DMS53 treated with DMSO at 0.1 percent for 48 hours (cell line): ENCODE measurements around the gene PROCA1.
"Not testable (repeated sequence)": the region's sequence is repeated elsewhere in the genome, so short reads cannot be mapped to it uniquely, and the experiment has no call there.

Experiments
- DNase-seq: peaks from one replicate; lab custom pipeline; 2025; ENCODE audit not compliant: unreplicated experiment; lab: John Stamatoyannopoulos, UW

Gene PROCA1

DNA sequence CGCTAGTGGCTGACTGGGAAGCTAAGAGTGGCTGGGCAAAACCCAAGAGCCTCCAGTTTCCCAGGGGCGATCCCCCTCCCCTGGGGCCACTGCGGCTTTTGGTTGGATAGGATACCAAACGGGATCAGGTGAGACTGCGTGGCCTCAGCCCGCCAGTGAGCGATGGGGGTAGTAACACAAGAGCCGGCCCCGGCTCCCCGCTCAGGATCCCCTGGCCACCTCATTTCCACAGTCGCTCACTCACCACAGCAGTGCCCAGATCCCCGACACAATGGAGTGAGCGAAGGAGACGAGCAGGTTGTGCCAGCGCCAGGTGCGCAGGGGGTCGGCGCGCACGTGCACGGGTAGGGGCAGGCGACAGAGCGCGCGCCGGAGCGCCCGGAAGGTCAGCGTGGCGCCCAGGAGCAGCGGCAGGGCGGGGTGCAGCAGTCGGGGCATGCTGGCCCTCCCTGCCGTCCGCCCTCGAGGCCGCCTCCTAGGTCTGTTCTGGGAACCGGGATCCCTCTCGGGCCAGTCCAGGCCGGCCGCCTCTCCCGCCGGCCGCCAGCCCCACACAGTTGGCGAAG is 14.1 kb upstream of the PROCA1 start:
- DNase-seq, result no peak

DNA sequence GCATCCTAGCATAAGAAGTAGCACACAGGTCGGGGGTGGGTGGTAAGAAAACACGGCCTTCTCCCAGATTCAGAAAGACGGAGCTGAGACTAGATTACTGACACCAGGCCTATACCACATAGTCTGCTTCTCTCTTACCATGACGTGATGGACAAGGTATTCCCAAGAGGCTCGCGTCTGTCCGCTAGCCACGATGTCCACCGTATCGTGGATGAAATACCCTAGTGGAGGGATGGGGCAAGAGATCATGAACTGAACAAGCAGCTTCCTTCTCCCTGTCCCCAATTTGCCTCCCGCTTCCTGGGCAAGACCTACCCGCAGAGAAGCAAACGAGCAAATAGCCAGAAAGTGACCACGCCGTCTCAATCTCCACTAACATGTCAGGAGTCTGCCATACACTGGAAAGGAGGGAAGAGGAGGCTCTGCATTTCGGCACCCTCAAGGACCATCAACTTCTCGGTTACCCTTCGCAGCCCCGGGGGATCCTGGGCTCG is 13.5 kb upstream of the PROCA1 start:
- DNase-seq, result peak; percentile 43

DNA sequence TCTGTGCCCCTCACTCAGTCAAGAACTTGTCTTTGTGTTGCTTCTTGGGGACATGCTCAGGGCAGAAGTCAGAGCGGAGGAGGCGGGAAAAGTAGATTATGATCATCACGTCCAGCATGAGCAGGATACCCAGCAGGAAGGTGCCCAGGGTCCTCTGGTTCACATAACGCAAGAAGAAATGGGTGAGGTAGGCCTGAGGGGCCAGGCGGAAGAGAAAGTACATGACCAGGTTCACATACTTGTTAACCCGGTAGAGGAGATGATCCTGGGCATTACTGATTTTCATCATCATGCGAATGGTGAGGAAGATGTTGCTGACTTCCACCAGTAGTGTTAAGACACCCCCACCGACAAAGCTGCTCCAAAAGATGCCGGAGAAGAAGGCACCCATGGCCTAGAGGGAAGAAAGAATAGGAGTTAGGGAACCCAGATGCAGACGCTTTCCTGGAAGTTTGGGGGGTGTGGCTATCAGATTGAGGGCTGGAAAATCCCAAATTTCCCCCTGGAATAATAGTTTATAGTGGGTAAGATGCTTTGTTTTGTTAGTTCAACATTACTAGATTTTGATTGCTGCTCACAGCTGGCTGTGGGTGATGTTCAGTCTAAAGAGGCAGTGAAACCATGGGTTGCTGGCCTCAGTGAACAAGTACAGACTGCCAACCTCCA is 12.9 kb upstream of the PROCA1 start:
- no peak for DNase-seq

DNA sequence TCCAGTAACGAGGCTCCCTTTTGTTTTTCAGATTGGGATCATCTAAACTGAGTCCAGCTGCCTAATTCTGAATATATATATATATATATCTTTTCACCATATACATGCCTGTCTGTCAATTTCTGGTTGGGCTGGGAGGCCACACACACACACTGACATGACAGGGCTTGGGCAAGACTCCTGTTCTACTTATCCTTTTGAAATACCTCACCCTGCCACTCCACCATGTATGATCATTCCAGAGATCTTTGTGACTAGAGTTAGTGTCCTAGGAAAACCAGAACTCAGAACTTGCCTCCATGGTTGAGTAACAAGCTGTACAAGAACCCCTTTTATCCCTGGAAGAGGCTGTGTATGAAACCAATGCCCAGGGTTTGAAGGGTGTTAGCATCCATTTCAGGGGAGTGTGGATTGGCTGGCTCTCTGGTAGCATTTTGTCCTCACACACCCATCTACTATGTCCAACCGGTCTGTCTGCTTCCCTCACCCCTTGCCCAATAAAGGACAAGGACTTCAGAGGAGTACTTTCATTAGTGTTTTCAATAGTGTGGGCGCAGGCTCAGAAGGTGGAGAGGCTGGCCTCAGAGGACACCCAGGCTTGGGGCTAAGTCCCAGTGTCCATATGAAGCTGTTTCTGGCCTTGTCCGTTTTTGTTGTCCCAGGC is 12.3 kb upstream of the PROCA1 start:
- DNase-seq, result not testable (repeated sequence)

DNA sequence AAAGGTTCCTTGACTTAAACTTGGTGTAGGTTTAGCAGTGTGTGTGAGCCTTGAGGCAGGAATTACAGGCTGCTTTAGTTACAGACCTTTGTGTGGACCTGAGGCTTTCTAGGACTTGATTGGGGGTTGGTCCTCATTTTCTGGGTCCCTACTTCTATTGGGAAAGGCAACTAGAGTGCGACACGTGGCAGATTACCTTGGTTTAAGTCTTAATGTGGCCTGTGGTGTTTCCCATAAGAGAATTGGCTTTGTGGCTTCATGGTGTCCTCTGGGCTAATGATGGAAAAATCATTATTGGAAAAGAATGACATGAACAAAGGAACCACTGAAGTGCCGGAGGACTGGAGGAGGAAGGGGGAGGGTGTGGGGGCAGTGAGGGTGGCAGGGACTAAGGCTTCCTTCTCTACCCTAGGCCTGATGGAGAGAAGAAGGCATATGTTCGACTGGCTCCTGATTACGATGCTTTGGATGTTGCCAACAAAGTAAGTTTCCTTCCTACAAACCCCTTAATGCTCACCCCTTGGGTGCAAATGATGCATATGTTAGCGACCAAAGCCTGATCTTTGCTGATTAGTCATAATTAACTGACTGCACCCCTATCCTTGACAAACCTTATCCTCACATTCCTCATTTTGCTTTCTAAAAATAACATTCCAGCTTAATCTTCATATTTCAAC is 11.6 kb upstream of the PROCA1 start:
- no peak for DNase-seq

DNA sequence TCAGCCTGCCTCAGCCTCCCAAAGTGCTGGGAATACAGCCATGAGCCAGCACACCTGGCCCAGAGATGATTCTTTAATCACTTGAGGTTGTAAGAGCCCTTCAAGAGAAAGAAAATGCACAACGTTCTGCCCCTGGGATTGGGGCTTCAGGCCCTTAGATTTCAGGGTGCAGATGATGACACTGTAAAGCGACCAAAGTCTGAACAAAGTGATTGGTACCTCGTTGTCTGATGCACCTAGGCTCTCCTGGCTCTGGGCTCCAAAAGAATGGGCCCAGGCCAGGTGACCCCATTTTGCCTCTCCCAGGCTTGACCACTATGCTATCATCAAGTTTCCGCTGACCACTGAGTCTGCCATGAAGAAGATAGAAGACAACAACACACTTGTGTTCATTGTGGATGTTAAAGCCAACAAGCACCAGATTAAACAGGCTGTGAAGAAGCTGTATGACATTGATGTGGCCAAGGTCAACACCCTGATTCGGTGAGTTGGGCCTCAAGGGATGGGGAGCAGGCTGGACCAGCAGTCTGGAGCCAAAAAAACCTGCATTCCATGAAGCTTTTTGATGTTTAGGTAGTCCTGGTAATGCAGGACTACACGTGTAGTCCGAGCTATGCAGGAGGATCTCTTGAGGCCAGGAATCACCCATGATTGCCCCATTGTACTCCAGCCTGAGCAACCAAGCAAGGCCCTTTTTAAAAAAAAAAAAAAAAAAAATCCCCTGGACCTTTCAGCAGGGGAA is 10.9 kb upstream of the PROCA1 start:
- no peak for DNase-seq

DNA sequence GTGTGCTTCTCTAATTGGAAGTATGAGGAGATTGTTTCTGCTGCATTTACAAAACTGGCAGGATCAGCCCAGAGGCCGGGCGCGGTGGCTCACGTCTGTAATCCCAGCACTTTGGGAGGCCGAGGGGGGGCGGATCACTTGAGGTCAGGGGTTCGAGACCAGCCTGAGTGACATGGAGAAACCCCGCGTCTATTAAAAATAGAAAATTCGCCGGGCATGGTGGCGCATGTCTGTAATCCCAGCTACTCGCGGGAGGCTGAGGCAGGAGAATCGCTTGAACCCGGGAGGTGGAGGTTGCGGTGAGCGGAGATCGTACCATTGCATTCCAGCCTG is 9.3 kb upstream of the PROCA1 start:
- not testable (repeated sequence) for DNase-seq

DNA sequence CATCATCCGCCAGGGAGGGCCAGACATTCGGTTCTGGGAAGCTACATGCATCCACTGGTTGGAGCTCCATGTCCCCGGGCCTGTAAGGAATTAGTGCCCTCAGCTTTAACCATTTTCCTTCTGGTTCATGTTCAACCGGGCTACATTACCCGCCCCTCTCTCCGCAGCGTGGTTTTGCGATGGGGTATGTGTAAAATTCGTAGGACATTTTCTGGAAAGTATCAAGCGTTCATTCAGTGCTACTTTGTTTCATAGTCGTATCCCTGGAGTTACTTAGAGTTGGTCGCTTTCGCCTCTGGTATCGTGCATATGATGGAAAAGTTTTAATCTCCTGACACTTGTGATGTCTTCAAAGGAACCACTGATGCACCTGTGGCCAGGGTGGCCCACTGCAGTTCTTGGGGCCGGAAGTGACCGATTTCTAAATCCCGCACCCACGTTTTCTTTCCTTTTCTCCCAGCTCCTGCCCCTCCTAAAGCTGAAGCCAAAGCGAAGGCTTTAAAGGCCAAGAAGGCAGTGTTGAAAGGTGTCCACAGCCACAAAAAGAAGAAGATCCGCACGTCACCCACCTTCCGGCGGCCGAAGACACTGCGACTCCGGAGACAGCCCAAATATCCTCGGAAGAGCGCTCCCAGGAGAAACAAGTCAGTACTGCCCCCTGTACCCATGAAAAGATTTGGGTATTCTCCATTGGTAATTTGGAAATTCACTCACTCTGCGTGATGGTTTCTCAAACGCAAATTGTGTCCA is 8.7 kb upstream of the PROCA1 start:
- no peak for DNase-seq

DNA sequence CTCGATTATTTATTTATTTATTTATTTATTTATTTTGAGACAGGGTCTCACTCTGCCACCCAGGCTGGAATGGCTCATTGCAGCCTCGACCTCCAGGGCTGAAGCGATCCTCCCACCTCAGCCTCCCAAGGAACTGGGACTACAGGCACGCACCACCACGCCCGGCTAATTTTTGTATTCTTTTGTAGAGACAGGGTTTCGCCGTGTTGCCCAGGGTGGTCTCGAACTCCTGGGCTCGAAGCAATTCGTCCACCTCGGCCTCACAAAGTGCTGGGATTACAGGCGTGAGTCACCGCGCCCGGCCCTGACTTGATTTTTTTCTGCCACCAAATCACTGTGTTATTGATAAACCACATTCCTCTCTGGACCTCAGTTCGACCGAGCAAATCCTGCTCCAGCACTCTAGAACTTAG is 7.3 kb upstream of the PROCA1 start:
- DNase-seq, result no peak

DNA sequence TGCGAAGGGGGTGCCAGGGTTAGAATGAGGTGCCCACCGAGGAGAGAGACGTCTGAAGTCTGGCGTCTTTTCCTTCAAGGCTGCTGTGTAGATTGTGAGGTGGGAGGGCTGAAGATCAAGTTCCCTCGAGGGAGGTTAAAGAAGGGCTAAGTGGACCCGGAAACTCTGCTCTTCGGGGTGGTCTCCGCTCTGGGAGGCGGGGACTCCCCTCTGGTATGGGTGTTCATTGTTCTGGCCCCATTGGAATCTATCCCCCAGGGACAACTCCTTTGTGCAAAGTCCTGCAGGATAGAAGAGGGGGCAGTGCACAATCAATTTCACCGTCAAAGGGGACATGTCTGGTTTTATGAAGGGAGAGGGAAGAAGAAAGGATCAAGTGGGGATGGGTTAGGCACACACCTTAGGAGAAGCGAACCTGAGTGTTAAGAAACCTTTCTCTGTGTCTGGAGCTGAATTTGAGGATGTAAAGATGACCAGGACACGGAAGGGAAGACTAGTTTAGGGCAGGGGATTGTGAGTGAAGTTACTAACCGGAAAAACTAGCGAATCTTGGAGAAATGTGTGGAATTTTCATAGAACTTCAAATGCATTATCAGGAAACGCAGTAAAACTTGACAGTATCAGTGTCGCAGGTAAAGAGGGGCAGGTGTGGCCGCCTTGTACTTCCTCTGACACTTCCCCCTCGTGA is 6.8 kb upstream of the PROCA1 start:
- no peak for DNase-seq

DNA sequence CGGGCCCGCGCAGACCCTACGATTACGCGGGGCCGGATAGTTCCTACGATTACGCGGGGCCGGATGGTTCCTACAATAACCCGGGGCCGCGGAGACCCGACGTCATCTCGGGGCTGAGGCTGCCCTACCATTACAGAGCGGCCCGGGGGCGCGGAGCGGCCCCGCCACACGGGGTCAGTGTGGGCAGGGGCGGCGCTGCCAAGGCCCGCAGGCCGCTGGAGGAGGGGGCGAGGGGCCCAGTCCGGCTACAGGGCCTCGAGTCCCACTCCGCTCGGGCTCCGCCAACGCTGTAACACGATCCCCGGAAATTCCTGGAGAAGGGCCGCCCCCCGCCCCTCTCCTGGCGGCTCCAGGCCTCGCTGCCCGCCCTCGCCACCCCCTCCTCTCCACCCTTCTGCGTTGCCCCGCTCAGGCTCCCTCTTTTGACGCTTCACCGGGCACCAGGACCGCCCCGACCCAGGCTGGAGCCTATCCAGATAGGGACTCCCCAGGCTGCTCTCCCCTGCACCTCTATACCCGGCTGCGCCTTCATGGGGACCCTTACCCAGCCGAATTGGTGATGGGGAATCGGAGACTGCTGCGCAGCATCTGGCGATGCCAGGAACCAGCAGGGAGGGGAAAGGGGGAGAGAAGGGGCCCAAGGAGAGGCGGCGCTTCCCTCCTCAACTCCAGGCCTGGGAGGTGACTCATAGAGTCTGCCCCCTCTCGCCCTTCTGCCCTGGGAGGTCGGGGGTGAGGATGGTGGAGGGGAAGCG is 6.1 kb upstream of the PROCA1 start, which contains the start of gene RAB34:
RAB34 (minus strand) TSS at position 291 of the 755 bp plus-strand sequence. CDS start 602 bp downstream, outside the sequence.
- DNase-seq, result peak; percentile 35

DNA sequence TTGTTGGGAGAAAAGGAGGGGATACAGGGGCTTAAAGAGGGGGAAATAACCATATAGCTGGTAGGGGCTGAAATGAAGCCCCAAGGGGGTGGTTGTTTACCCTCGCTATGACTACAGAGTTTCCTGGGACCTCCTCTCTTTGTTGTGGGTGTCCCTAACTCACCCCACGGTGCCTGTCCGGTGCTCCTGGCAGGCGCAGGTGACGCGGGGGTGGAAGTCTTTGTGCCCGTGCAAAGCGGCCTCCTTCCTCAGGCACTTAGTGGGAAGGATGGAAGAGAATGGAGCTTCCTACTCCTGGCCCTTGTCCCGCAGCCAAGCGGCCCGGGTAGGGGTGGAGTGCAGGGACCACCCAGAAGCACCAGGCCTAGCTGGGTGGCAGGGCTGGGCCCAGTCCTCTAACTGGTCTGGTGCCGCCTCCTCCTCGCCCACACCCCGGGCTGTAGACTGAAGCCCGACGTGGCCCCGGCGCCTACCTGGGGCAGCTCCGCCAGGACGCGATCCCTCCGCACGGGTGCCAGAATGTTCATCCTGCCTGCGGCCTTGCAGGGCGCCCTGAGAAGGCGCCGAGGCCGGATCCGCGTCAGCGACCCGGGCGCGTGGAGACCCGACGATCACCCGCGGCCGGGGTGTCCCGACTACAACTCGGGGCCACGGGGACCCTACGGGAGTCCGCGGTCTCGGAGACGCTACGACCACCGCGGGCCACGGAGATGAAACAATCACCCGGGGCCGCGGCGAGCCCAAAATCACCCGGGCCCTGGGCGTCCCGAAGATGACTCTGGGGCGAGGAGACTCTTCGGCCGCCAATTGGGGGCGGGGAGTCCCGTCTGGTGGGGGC is 5.3 kb upstream of the PROCA1 start:
- no peak for DNase-seq

DNA sequence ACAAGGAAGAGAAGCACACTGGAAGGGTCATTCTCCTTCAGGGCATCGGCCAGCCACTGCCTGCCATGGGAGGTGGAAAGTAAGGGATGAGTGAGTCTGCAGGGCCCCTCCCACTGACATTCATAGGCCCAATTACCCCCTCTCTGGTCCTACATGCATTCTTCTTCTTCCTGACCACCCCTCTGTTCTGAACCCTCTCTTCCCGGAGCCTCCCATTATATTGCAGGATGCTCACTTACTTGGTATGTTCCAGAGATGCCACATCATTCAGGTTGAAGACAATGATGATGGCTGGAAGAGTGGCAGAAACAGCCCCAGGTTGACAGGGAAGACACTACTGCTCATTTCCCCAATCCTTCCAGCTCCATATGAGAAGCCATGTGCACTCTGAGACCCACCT is 3.5 kb upstream of the PROCA1 start:
- DNase-seq, result no peak

DNA sequence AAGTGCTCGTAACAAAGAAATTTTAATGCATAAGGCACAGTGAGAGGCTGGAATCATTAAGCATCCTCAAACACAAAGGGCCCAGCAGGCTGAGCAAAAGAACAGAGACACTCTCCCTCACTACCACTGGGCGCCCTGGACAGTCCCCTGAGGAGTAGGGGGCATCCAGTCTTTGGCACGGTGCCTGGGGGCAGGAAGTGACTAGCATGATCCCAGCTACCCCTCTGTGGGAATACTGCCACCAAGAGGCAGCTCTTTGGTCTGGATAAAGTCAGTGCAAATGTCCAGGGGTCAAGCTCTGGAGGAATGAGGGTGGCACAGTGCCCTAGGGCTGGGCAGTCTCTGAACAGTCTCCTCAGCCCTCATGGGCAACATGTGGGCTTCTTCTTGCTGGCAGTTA is 2.6 kb upstream of the PROCA1 start:
- DNase-seq, result no peak

DNA sequence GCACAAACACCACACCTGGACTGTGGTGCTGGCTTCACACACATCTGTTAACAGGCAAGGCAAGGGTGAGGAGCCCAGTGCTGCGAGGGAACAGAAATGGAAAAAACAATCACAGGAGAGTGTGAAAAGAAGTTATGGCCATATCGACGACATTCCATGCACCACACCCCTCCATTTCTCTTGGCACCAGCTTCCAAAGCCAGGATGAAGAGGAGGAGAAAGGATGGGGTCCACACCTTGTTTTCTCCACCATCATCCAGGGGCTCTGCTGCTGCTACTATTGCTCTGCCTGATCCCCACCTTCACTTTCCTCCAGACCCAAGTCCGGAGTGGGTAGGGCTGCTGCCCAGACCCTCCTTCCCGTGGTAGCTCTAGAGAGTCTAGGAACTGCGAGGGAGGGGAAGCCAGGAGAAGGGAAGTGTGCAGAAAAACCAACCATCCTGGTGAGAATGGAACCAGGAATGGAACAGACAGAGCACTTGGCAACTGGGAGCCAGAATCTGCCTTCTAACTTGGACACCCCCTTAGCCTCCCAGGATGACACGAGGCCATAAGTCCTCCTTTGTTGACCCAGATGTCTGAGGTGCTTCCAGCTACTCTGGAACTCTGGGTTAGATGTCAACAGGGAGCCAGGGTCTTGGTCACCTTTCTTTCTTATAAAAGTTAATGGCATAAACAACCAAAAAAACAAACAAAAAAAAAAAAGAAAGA is 1.2 kb upstream of the PROCA1 start:
- no peak for DNase-seq

DNA sequence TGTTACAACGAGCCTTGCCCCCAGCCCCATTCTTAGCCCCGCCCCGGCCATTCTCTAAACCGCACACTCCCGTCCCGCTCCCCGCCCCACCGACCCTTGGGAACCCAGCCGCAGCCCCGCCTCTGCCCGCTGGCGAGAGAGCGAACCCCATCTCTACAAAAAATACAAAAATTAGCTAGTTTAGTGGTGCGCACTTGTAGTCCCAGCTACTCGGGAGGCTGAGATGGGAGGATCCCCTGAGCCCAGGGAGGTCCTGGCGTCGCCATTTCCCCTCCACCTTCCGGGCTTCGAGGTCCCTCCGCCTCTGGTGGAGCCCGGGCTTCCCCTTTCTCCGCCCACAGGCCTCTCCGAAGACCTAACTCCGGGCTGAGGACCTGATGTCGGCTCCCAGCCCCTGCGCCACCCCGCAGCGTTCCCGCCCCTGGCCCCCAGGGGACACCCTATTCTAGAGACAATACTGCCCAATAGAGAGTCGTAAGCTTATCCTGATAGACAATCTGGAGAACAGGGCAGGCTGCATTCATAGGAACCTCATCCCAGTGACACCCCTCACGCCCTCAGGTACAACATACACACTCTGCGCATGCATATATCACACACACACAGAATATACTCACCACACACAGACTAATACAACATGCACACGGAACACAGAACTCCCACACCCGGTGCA is 480 bp upstream of the PROCA1 start:
- no peak for DNase-seq
